Cerebellar nuclear complex (tissue), 1 donor: ENCODE results near the gene DDX10.

ENCODE experiments used
- DNase-seq, 2 experiments: peaks; one replicate each; lab custom pipeline; 2025; lab: John Stamatoyannopoulos, UW

Gene DDX10

GRCh38 chr11:108906826-108907225 is 242.0 kb downstream of the DDX10 start:
- DNase-seq: no peak

DNA sequence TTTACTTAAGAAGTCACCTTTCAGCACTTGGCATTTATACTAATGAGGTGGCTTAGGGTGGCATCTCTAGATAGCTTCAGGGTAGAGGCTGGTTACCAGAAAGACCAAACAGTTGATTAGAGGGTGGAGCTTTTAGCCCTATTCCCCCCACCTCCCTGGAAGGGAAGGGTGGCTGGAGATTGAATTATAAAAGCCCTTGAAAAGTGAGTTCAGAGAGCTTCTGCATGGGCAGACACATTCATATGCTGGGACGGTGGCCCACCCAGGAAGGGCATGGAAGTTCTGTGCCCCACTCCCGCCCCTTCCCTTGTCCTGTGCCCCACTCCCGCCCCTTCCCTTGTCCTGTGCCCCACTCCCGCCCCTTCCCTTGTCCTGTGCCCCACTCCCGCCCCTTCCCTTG is 244.2 kb downstream of the DDX10 start:
- DNase-seq: no peak

GRCh38 chr11:108909921-108910320 is 245.1 kb downstream of the DDX10 start:
- DNase-seq: no peak

GRCh38 chr11:108912581-108912980 is 247.7 kb downstream of the DDX10 start:
- no peak for DNase-seq

DNA sequence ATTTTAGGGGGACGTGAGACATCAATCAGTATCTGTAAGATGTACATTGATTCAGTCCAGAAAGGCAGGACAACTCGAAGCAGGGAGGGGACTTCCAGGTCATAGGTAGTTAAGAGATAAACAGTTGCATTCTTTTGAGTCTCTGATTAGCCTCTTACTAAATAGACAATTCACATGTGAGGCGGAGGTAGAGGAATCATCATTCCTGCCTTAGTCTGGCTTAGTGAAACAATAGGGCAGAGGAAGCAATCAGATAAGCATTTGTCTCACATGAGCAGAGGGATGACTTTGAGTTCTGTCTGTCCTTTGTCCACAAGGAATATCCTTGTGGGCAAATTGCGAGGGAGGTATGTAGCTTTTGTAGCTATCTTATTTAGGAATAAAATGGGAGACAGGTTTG is 248.3 kb downstream of the DDX10 start:
- DNase-seq: no peak

- DNase-seq: no peak
These were observed 249.3 kb downstream of the DDX10 start for GRCh38 chr11:108914211-108914610.

DNA sequence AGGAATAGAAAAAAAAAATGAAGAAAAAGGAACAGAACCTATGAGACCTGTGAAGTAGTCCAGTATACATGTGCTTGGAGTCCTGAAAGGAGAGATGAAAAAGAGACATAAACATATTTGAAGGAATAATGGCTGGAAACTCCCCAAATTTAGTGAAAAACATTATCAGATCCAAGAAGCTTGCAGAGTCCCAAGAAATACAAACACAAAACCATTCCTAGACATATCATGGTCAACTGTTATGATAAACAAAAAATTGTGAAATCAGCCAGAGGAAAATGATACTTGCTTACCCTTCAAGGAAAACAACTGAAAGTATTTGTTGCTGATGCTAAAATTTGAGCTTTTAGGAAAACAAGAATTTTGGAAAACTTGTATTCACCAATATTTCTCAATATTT is 250.1 kb downstream of the DDX10 start:
- DNase-seq: no peak

GRCh38 chr11:108915666-108916065 is 250.8 kb downstream of the DDX10 start:
- no peak for DNase-seq

DNA sequence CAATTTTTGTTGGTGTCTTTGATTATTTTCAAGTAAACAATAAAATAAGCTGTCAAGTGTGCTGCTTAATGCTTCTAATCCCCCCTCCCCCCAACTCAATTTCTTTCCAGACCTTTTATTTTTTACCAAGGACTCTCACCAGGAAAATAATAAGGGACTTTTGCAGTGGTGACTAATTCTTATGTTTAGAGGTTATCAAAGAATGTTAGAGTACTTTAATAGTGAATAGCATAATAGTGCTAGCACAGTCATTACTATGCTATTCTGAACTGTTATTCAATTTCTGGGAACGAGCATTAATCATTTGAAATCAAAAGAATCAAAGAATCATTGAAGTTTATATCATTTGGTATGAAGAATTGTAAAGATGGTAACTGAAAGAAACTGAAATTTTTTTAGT is 251.4 kb downstream of the DDX10 start:
- no peak for DNase-seq

GRCh38 chr11:108916935-108917334 is 252.1 kb downstream of the DDX10 start:
- no peak for DNase-seq

DNA sequence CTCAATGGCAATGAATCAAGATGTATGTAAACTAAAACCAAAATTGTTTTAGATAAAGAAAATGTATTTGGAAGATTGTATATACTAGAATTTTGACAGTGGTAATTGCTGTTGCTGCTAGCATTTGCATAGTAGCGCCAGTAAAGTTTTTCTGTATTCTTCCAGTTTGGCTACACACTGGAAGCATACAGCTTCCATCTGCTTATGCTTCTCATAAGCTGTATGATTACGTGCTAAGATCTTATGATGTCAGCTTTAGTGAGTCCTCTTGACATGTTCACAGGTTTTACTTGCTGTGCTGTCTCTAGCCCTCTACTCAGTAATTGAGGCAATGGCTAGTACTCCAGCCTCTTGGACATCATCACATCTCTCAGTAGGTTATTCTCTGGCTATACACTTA is 256.3 kb downstream of the DDX10 start:
- no peak for DNase-seq

DNA sequence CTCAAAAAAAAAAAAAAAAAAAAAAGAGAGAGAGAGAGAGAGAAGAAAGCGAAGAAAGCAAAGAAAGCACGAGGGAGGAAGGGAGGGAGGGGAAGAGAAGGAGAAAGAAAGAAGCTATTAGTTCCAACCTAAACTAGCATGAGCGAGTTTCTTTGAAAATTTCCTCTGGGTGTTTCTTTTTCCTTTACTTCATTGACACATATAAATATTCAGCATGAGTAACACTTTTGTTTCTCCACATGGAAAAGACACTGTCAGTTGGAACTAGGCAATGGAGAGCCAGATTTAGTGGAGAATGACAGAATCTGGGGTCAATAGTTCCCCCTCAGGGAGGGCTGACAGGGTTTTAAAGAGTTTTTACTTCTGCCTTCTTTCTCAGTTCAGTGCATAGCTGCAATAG is 257.4 kb downstream of the DDX10 start:
- DNase-seq: no peak

GRCh38 chr11:108923413-108923812 is 258.5 kb downstream of the DDX10 start:
- no peak for DNase-seq

DNA sequence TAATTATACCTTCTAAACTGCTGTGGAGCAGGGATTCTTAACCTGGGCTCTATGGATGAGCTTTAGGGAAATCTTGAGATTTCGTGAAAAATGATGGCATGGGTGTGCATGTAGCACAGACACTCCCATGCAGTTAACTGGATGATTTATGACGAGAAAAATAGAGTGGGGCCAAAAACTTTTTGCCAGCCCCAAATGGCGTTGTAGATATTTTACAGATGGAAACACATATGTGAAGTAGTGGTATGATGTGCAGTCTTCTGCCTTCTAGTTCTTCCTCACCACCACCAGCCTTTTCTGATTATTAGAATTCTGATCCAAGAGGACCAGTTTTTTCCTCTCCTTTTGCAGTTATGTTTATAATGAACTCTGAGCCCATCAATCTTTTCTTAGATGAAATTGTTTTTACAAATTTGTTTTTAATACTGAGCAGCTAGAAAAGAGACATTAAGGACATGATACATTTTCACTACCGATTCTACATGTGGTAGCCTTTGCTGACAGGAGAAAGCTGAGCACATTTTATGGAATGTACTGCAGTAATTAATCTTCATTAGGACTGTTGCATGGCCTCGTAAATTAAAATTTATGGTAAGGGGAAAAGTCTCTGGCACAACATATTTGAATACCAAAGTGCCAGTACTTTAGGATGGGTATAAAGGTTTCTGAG is 261.4 kb downstream of the DDX10 start:
- no peak for DNase-seq

DNA sequence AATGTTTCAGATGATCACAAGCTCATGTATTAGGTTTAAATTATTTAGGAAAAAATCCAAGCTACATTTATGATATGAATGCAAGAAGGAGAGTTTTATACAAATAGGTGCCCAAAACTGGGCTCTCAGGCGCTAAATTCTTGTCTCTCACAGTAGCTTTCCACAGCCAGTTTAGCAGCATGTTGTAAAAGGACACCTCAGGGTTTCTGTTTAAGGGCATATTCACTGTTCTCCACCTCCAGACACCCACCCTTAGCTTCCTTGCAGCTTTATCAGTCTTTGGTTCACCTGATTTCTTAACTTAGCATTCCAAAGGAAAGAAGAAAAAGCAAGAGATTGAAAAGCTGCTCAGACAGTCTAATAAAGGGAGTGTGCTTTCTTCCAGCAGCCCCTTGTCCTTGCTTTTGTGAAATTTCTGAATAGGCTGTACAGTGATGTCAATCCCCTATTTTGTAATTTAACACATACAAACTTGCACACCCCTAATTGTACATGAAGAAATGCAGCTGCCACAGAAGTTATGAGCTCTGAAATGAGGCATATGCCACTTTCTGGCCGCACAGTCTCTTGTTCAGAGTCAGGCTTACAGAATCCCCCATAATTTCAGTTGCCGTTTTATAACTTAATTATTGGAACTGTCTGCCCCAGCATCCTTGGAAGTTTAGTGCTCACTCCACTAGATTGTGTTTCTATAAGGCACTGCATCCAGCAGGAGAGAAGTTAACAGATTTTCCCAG is 262.1 kb downstream of the DDX10 start:
- no peak for DNase-seq

DNA sequence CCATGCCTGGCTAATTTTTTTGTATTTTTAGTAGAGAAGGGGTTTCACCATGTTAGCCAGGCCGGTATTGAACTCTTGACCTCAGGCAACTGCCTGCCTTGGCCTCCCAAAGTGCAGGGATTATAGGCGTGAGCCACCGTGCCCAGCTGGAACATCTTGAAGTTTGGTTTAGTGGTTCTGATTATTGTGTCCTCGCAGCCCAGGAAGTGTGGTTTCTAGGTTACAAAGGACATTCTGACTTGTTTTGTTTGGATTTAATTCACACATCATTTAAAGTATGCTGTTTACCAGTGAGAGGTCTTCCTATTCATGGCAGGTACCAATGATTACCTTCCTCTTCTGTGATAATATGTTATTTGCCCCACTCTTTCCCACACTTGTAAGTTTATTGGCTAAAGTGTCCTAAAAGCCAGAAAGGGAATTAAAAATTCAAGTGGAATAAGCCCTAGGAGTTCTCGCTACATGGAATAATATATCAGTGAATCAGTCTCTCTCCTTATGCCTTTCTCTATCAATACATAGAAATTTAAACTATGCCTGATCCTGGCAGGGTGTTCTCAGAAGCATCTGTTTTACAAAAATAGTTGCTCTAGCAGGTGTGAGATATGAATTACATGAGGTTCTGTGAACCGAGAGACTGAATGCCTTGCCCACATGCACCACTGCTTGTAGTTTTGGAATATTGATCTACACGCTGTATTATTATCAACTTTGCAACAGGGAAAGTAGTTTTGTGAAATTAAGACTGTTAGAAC is 263.1 kb downstream of the DDX10 start:
- no peak for DNase-seq

- DNase-seq: no peak
These were observed 264.4 kb downstream of the DDX10 start for GRCh38 chr11:108929241-108929640.

GRCh38 chr11:108931168-108931567 is 266.3 kb downstream of the DDX10 start:
- no peak for DNase-seq

DNA sequence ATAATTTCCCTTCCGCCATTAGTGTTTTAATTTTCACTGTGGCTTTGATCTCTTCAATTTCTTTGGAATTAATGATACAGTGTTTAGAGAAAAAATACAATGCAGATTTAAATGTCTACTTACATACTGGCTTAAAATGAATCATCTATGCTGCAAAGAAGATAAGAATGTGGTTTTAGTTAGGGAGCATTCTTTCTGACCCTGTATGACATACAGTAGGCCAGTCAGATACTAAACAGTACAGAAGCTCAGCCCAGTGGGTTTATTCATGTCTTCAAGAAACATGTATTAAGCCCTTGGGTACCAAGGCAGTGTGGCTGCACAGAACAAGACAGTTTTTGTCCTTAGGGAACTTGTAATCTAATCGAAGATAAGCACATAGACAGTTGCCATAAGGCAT is 268.8 kb downstream of the DDX10 start:
- DNase-seq: no peak

DNA sequence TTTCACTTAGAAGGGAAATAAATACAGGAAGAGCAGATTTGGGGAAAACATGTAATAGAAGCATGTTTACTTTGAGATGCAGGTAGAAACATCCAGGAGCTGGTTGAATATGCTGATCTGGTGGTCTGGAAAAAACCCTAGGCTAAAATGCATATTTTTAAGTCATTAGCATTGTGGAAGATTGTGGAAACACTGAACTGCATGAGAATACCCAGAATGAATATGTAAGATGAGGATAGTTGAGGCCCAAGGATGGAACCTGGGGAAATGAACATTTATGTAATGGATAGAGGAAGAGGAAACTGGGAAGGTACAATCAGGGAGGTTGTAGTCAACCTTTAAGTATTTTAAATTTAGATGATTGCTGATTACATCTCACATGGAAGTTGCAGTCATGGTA is 269.4 kb downstream of the DDX10 start:
- no peak for DNase-seq

DNA sequence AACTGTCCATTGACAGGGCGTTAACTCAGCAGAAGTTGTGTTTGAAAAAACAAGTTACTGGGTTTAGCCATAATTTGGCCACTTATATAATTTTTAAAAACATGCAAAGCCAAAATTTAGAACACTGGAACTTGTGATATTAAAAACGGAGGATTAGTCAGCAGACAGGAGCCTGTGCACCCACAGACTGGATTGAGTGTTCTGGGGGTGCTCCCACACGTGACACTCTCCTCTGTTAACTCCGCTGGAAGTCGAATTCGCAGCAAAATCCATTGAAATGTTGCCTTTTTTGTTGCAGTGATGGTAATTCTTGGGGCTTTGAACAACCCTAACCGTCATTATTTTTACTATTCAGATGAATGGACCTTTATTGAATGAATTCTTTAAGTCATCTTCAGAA is 269.8 kb downstream of the DDX10 start:
- no peak for DNase-seq

DNA sequence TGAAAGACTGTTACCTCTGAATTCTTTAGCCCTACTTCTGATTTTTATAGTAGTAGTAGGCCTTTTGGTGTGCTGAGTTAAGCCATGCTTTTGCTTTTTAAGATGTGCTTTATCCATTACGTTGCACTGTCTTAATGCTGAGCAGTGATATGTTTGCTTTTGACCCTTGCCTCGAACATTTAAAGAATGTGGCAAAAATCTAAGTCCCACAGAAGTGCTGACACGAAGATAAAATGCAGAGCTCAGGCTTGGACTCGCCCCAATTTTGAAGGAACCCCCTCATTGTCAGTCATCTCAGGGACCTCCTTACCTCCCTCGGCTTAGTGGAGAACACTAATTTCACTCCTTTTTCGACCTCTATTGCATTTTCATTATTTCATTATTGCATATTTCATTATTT is 272.9 kb downstream of the DDX10 start:
- no peak for DNase-seq

GRCh38 chr11:108938604-108939003 is 273.7 kb downstream of the DDX10 start:
- no peak for DNase-seq
